Liver (tissue), 3 donors: ENCODE data around the gene FMO1.

Experiments used
- CTCF ChIP-seq: fragments of 150-350 bp; IDR thresholded peaks from 2 replicates; pipeline ENCODE4 v1.5.1; 2017; ENCODE audit warnings: improper control_type of control experiment, low read depth, low read length; ENCODE audit not compliant: missing input control
- EGR1 ChIP-seq, 2 donors: IDR thresholded peaks; 2 replicates each; pipeline ENCODE4 v1.6.1; 2016 to 2018; ENCODE audit warnings: antibody characterized with exemption in 2 of 2, low read depth in 2 of 2
- GABPA ChIP-seq, 2 donors: IDR thresholded peaks in 1 of 2; conservative IDR thresholded peaks in 1 of 2; 2 replicates each; pipeline ENCODE4 v1.6.1; 2016; ENCODE audit warnings: antibody characterized with exemption in 2 of 2, mild to moderate bottlenecking in 1 of 2, moderate library complexity in 1 of 2
- HNF4G ChIP-seq: IDR thresholded peaks from 2 replicates; pipeline ENCODE4 v1.6.1; 2016; ENCODE audit warnings: antibody characterized with exemption
- JUND ChIP-seq, 2 donors: IDR thresholded peaks; 2 replicates each; pipeline ENCODE4 v1.6.1; 2016; ENCODE audit warnings: antibody characterized with exemption in 2 of 2
- NR2F2 ChIP-seq: IDR thresholded peaks from 2 replicates; pipeline ENCODE4 v1.6.1; 2016; ENCODE audit warnings: antibody characterized with exemption
- RXRA ChIP-seq, 2 donors: IDR thresholded peaks; 2 replicates each; pipeline ENCODE4 v1.6.1; 2017 to 2018; ENCODE audit warnings: antibody characterized with exemption in 2 of 2, mild to moderate bottlenecking in 1 of 2
- TAF1 ChIP-seq: conservative IDR thresholded peaks from 2 replicates; pipeline ENCODE4 v1.6.1; 2016; ENCODE audit warnings: antibody characterized with exemption, mild to moderate bottlenecking
- YY1 ChIP-seq: IDR thresholded peaks from 2 replicates; pipeline ENCODE4 v1.6.1; 2016; ENCODE audit warnings: antibody characterized with exemption, mild to moderate bottlenecking
- ZBTB33 ChIP-seq: IDR thresholded peaks from 2 replicates; pipeline ENCODE4 v1.6.1; 2016; ENCODE audit warnings: antibody characterized with exemption
- TF ChIP-seq, protein P1 (sequence below): IDR thresholded peaks from 2 replicates; pipeline ENCODE4 v1.6.1; 2016; ENCODE audit warnings: antibody characterized with exemption, mild to moderate bottlenecking
- TF ChIP-seq, protein P2 (sequence below): IDR thresholded peaks from 2 replicates; pipeline ENCODE4 v1.6.1; 2016; ENCODE audit warnings: antibody characterized with exemption
- donor health status: healthy.
- donor health status: healthy.

GRCh38 chr1:171263901-171264300 lies 15.6 kb downstream of the FMO1 start:
- TF ChIP-seq CTCF, result no peak
- no peak for TF ChIP-seq NR2F2
- TF ChIP-seq ZBTB33, result no peak
- no peak for TF ChIP-seq TAF1
- TF ChIP-seq GABPA (IDR thresholded peaks at IDR 0.05 in 1 of 2, conservative IDR thresholded peaks at IDR 0.05 in 1 of 2), result no peak
- TF ChIP-seq JUND (IDR thresholded peaks at IDR 0.05), result no peak
- no peak for TF ChIP-seq EGR1 (IDR thresholded peaks at IDR 0.05; ENCODE audit: low read depth in 2 of 2)
- TF ChIP-seq, protein P1, sequence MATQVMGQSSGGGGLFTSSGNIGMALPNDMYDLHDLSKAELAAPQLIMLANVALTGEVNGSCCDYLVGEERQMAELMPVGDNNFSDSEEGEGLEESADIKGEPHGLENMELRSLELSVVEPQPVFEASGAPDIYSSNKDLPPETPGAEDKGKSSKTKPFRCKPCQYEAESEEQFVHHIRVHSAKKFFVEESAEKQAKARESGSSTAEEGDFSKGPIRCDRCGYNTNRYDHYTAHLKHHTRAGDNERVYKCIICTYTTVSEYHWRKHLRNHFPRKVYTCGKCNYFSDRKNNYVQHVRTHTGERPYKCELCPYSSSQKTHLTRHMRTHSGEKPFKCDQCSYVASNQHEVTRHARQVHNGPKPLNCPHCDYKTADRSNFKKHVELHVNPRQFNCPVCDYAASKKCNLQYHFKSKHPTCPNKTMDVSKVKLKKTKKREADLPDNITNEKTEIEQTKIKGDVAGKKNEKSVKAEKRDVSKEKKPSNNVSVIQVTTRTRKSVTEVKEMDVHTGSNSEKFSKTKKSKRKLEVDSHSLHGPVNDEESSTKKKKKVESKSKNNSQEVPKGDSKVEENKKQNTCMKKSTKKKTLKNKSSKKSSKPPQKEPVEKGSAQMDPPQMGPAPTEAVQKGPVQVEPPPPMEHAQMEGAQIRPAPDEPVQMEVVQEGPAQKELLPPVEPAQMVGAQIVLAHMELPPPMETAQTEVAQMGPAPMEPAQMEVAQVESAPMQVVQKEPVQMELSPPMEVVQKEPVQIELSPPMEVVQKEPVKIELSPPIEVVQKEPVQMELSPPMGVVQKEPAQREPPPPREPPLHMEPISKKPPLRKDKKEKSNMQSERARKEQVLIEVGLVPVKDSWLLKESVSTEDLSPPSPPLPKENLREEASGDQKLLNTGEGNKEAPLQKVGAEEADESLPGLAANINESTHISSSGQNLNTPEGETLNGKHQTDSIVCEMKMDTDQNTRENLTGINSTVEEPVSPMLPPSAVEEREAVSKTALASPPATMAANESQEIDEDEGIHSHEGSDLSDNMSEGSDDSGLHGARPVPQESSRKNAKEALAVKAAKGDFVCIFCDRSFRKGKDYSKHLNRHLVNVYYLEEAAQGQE, result no peak
- TF ChIP-seq, protein P2, sequence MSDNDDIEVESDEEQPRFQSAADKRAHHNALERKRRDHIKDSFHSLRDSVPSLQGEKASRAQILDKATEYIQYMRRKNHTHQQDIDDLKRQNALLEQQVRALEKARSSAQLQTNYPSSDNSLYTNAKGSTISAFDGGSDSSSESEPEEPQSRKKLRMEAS, result no peak
- TF ChIP-seq YY1, result no peak
- no peak for TF ChIP-seq RXRA (IDR thresholded peaks at IDR 0.05)
- TF ChIP-seq HNF4G, result no peak
